Upper lobe of left lung (tissue), 4 donors: ENCODE measurements around the gene OSBPL3.
"Not testable (repeated sequence)": the region's sequence is repeated elsewhere in the genome, so short reads cannot be mapped to it uniquely, and the experiment has no call there.

Experiments used
- CTCF ChIP-seq, 6 experiments: fragments of 450-650 bp in 4 of 6; fragments of 200-600 bp in 2 of 6; sonication (generic) in 2 of 6; IDR thresholded peaks; one replicate each; pipeline ENCODE4 v1.5.1; 2016 to 2019; ENCODE audit warnings: antibody characterized with exemption in 6 of 6
- POLR2A ChIP-seq, 4 donors: fragments of 450-650 bp; IDR thresholded peaks; one replicate each; pipeline ENCODE4 v1.5.1; 2016 to 2017; ENCODE audit warnings: antibody characterized with exemption in 4 of 4, mild to moderate bottlenecking in 2 of 4
- POLR2AphosphoS5 ChIP-seq, 2 donors: sonication (generic); formaldehyde crosslinking; IDR thresholded peaks; one replicate each; pipeline ENCODE4 v1.5.1; 2017; ENCODE audit warnings: antibody characterized with exemption in 2 of 2

GRCh38 chr7:24903992-24904391, 76.0 kb downstream of the OSBPL3 start:
- TF ChIP-seq POLR2A, CTCF, POLR2AphosphoS5 (IDR thresholded peaks at IDR 0.05): not testable (repeated sequence)
